OCI-LY7 (cell line): ENCODE results near the gene ZNF396. TPM values are rescaled to one million over a fixed set of nuclear protein-coding genes. Genes with fewer than 3 reads are reported as not detected.

Experiments
- BruUV-seq: library from RNA; stranded (reverse); fragments of 400-500 nt; replicated peaks from 2 replicates; lab custom pipeline; 2021; lab: Mats Ljungman, UMichigan
- CTCF ChIA-PET: fragments of 300-600 bp; sonication (Branson Sonifier 250); formaldehyde crosslinking; loops from one replicate; lab custom pipeline; 2022; ENCODE audit warnings: antibody characterized with exemption; ENCODE audit not compliant: unreplicated experiment; lab: Charles Lee
- POLR2A ChIA-PET: fragments of 300-600 bp; sonication (Branson Sonifier 250); formaldehyde crosslinking; loops from one replicate; lab custom pipeline; 2022; ENCODE audit warnings: antibody characterized with exemption; lab: Charles Lee
- DNase-seq: peaks from one replicate; pipeline ENCODE4 v3.0.0-alpha.2; 2015; ENCODE audit warnings: low spot score
- H2AFZ ChIP-seq: fragments of 200-600 bp; sonication (generic), shearing (Covaris generic); 2 replicates; pipeline ENCODE4 v1.6.1; 2014; ENCODE audit warnings: mild to moderate bottlenecking, antibody characterized with exemption, low read length, moderate library complexity
- H3K27ac ChIP-seq: fragments of 200-600 bp; sonication (generic); 2 replicates; pipeline ENCODE4 v1.5.1; 2014; ENCODE audit warnings: mixed run types, low read depth, mild to moderate bottlenecking, moderate library complexity, low read length, inconsistent platforms; ENCODE audit not compliant: poor library complexity, severe bottlenecking
- H3K36me3 ChIP-seq: fragments of 200-600 bp; sonication (generic); 2 replicates; pipeline ENCODE4 v1.6.1; 2014; ENCODE audit warnings: mild to moderate bottlenecking, antibody characterized with exemption, low read length, moderate library complexity, mixed read lengths; ENCODE audit not compliant: insufficient read depth
- H3K4me1 ChIP-seq: fragments of 200-600 bp; sonication (generic); 2 replicates; pipeline ENCODE4 v1.5.1; 2014; ENCODE audit warnings: mild to moderate bottlenecking, low read length; ENCODE audit not compliant: insufficient read depth, poor library complexity, severe bottlenecking
- H3K4me2 ChIP-seq: fragments of 200-600 bp; sonication (generic); 2 replicates; pipeline ENCODE4 v1.6.1; 2014; ENCODE audit warnings: mild to moderate bottlenecking, low read length
- H3K4me3 ChIP-seq: fragments of 200-600 bp; sonication (generic); 2 replicates; pipeline ENCODE4 v1.5.1; 2014; ENCODE audit warnings: mild to moderate bottlenecking, low read depth, low read length; ENCODE audit not compliant: poor library complexity, severe bottlenecking
- H3K79me2 ChIP-seq: fragments of 200-600 bp; sonication (generic); 2 replicates; pipeline ENCODE4 v1.6.1; 2016; ENCODE audit warnings: low read depth, mild to moderate bottlenecking, low read length, moderate library complexity, mixed read lengths; ENCODE audit not compliant: insufficient read depth
- H3K9me2 ChIP-seq: fragments of 200-600 bp; sonication (generic); 2 replicates; pipeline ENCODE4 v1.6.1; 2016; ENCODE audit warnings: mild to moderate bottlenecking, low read length, mixed read lengths; ENCODE audit not compliant: insufficient read depth
- H3K9me3 ChIP-seq: fragments of 200-600 bp; sonication (generic); 2 replicates; pipeline ENCODE4 v1.6.1; 2014; ENCODE audit warnings: mild to moderate bottlenecking, mixed run types, low read length, mixed read lengths
- H4K20me1 ChIP-seq: fragments of 200-600 bp; sonication (generic); 2 replicates; pipeline ENCODE4 v1.6.1; 2014; ENCODE audit warnings: mild to moderate bottlenecking, antibody characterized with exemption, low read length, moderate library complexity, mixed read lengths; ENCODE audit not compliant: insufficient read depth
- CTCF ChIP-seq: fragments of 200-600 bp; sonication (generic); conservative IDR thresholded peaks from 2 replicates; pipeline ENCODE4 v1.5.1; 2014; ENCODE audit warnings: mild to moderate bottlenecking, antibody characterized with exemption, low read length, moderate library complexity, mixed read lengths
- EZH2phosphoT487 ChIP-seq: fragments of 200-600 bp; sonication (generic); IDR thresholded peaks from 2 replicates; pipeline ENCODE4 v1.6.1; 2018; ENCODE audit warnings: low read depth, borderline replicate concordance, mild to moderate bottlenecking, mixed run types, antibody characterized with exemption, low read length, moderate library complexity, mixed read lengths
- intact Hi-C: fragments of 100-400 bp; cut with micrococcal nuclease; formaldehyde crosslinking; loops from one replicate; pipeline ENCODE4 v1.10.0; 2022; ENCODE audit not compliant: unreplicated experiment
- total RNA-seq, 2 experiments: library from RNA; depleted of rRNA in 1 of 2; stranded (reverse); fragments of >200 nt in 1 of 2; shearing (Covaris generic) in 1 of 2; gene quantifications; 2 replicates each; pipeline ENCODE4 v1.2.3, GENCODE V29; 2014 to 2022

ZNF396 gene
- total RNA-seq, 2 experiments from 2014 or later = 0.38 to 1.1 TPM

- no peak overlapping the region for H3K4me3 ChIP-seq
- H3K9me3 ChIP-seq = no peaks in the 10 kb centered on the region
- TF ChIP-seq EZH2phosphoT487 (no peak), CTCF (no peak)
- no peak overlapping the region for H3K27ac ChIP-seq
- BruUV-seq = no TSS peak
- ChIA-PET POLR2A (no interaction called here), CTCF (no interaction called here)
- H3K36me3 ChIP-seq = no peaks in the 10 kb centered on the region
- no peaks in the 10 kb centered on the region for H3K4me1 ChIP-seq
- no peaks in the 10 kb centered on the region for H4K20me1 ChIP-seq
- no peaks in the 10 kb centered on the region for H3K9me2 ChIP-seq
- DNase-seq = no peak
- intact Hi-C loops = no loop called here
- no peaks in the 10 kb centered on the region for H3K79me2 ChIP-seq
- H3K4me2 ChIP-seq = no peak overlapping the region
- no peak overlapping the region for H2AFZ ChIP-seq
These were observed 47.2 kb upstream of the ZNF396 start for GRCh38 chr18:35424356-35424755.

GRCh38 chr18:35422237-35422636 is 45.1 kb upstream of the ZNF396 start:
- no peak for TF ChIP-seq CTCF
- TF ChIP-seq EZH2phosphoT487 = no peak
- Histone ChIP-seq H3K9me2 (no peaks in the 10 kb centered on the region), H4K20me1 (no peaks in the 10 kb centered on the region), H3K4me3 (no peak overlapping the region), H3K36me3 (no peaks in the 10 kb centered on the region), H3K27ac (no peak overlapping the region), H3K4me1 (no peaks in the 10 kb centered on the region), H3K79me2 (no peaks in the 10 kb centered on the region), H3K4me2 (no peak overlapping the region), H2AFZ (no peak overlapping the region), H3K9me3 (no peaks in the 10 kb centered on the region)
- BruUV-seq = no TSS peak
- no peak for DNase-seq
- POLR2A ChIA-PET = no interaction called here
- CTCF ChIA-PET = no interaction called here
- intact Hi-C loops = no loop called here

GRCh38 chr18:35418610-35419009 is 41.5 kb upstream of the ZNF396 start:
- no peak for DNase-seq
- intact Hi-C loops = no loop called here
- Histone ChIP-seq H4K20me1 (no peaks in the 10 kb centered on the region), H3K9me2 (no peaks in the 10 kb centered on the region), H2AFZ (no peak overlapping the region), H3K4me1 (peaks cover 20% of the 10 kb centered on the region), H3K4me2 (no peak overlapping the region), H3K9me3 (no peaks in the 10 kb centered on the region), H3K79me2 (no peaks in the 10 kb centered on the region), H3K36me3 (no peaks in the 10 kb centered on the region), H3K27ac (no peak overlapping the region), H3K4me3 (no peak overlapping the region)
- TF ChIP-seq EZH2phosphoT487 = no peak
- no peak for TF ChIP-seq CTCF
- BruUV-seq = no TSS peak
- POLR2A ChIA-PET = interaction anchor here (0.6 kb wide), 1 partner anchor 104 kb away, joined by 4 read pairs; no protein-coding TSS in a partner anchor
- CTCF ChIA-PET = no interaction called here
